Measurements from ENCODE around the gene CCDC68.

CCDC68 gene

DNA sequence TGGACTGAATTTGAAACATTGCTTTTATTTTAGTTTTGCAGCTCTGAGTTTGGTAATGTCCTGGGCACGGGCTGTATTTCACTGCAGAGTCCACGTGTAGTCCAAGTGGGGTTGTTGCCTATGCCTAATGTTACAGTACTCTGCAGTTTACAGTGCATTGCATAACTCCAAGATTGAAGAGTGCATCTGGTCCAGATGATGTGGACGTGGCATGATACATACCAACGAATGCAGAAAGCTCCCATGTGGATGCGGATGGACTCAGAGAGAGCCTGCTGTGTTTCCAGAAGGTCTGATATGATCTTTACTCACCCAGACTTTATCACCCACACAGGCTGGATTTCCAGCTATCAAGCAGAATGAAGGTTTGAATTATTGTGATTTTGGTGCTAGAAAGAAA is 44.4 kb upstream of the CCDC68 start (continued):
- TF ChIP-seq ZBTB48 (tag by site-specific recombination; IDR thresholded peaks at IDR 0.05) (no peak), FEZF1 (tag by site-specific recombination; IDR thresholded peaks at IDR 0.05) (no peak), ZNF518A (tag by site-specific recombination; conservative IDR thresholded peaks at IDR 0.05; ENCODE audit: low read depth) (no peak), ZNF654 (tag by site-specific recombination; IDR thresholded peaks at IDR 0.05; ENCODE audit: low read depth) (no peak), ZNF404 (tag by site-specific recombination; IDR thresholded peaks at IDR 0.05) (no peak), ZNF785 (tag by site-specific recombination; IDR thresholded peaks at IDR 0.05) (no peak), HOXD13 (CRISPR knock-in tag; IDR thresholded peaks at IDR 0.05; ENCODE audit: borderline replicate concordance) (no peak)

DNA sequence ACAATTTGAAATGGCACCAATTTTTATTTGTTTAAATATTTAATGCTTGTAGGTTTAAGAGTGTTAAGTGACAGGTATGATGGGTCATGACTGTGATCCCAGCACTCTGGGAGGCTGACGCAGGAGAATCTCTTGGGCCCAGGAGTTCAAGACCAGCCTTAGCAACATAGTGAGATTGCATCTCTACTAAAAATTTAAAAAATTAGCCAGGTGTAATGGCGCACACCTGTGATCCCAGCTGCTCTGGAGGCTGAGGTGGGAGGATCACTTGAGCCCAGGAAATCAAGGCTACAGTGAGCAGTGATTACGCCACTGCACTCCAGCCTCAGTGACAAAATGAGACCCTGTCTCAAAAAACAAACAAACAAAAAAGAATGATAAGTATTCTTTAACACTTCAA is 43.0 kb upstream of the CCDC68 start:
- CTCF ChIA-PET = interaction anchor here (0.7 to 1.1 kb wide), 2 partner anchors 30 to 475 kb away, joined by 3 to 4 read pairs; no protein-coding TSS in a partner anchor
- Histone ChIP-seq H3K27ac (ENCODE audit: extremely low read depth, low read depth, low read length) (no peak overlapping the region), H3K4me1 (ENCODE audit: control insufficient read depth, insufficient read depth, low read length) (no peaks in the 10 kb centered on the region), H3K36me3 (ENCODE audit: control insufficient read depth in 2 of 2, insufficient read depth in 1 of 2, low read length in 2 of 2) (no peaks in the 10 kb centered on the region), H3K9me3 (ENCODE audit: control insufficient read depth, insufficient read depth, low read depth, low read length) (no peaks in the 10 kb centered on the region), H3K4me3 (ENCODE audit: low read depth, low read length) (no peak overlapping the region)
- POLR2A ChIA-PET = no interaction called here
- TF ChIP-seq ZNF292 (tag by site-specific recombination; IDR thresholded peaks at IDR 0.05; ENCODE audit: borderline replicate concordance, low read depth) (no peak), KLF16 (tag by site-specific recombination; IDR thresholded peaks at IDR 0.05) (no peak), SCRT2 (tag by site-specific recombination; IDR thresholded peaks at IDR 0.05) (no peak), ZNF280D (tag by site-specific recombination; IDR thresholded peaks at IDR 0.05) (no peak), ZNF658 (tag by site-specific recombination; IDR thresholded peaks at IDR 0.05) (no peak), ZNF571 (tag by site-specific recombination; IDR thresholded peaks at IDR 0.05) (no peak), ZNF791 (tag by site-specific recombination; IDR thresholded peaks at IDR 0.05) (no peak), HOXD13 (CRISPR knock-in tag; IDR thresholded peaks at IDR 0.05; ENCODE audit: borderline replicate concordance) (no peak), SALL2 (tag by site-specific recombination; IDR thresholded peaks at IDR 0.05; ENCODE audit: borderline replicate concordance) (no peak), ZNF184 (tag by site-specific recombination; IDR thresholded peaks at IDR 0.05) (no peak), ZNF404 (tag by site-specific recombination; IDR thresholded peaks at IDR 0.05) (no peak), ZNF529 (tag by site-specific recombination; IDR thresholded peaks at IDR 0.05; ENCODE audit: insufficient replicate concordance) (no peak), ZBTB7A (tag by site-specific recombination; IDR thresholded peaks at IDR 0.05; ENCODE audit: low read depth) (no peak), ZNF335 (tag by site-specific recombination; conservative IDR thresholded peaks at IDR 0.05) (no peak)
- TF ChIP-seq, protein P1, sequence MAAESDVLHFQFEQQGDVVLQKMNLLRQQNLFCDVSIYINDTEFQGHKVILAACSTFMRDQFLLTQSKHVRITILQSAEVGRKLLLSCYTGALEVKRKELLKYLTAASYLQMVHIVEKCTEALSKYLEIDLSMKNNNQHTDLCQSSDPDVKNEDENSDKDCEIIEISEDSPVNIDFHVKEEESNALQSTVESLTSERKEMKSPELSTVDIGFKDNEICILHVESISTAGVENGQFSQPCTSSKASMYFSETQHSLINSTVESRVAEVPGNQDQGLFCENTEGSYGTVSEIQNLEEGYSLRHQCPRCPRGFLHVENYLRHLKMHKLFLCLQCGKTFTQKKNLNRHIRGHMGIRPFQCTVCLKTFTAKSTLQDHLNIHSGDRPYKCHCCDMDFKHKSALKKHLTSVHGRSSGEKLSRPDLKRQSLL (tag by site-specific recombination; IDR thresholded peaks at IDR 0.05) = no peak
- TF ChIP-seq, protein P2, sequence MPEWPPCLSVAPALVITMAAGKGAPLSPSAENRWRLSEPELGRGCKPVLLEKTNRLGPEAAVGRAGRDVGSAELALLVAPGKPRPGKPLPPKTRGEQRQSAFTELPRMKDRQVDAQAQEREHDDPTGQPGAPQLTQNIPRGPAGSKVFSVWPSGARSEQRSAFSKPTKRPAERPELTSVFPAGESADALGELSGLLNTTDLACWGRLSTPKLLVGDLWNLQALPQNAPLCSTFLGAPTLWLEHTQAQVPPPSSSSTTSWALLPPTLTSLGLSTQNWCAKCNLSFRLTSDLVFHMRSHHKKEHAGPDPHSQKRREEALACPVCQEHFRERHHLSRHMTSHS (tag by site-specific recombination; IDR thresholded peaks at IDR 0.05) = no peak

All from HEK293 (cell line).